ENCODE data around the gene IGF1.

Gene IGF1

GRCh38 chr12:102513739-102514138, 33.4 kb upstream of the IGF1 start:
- no peak overlapping the region for H3K23ac ChIP-seq (ENCODE audit: low read depth, low read length, poor library complexity)
- no peak overlapping the region for H2BK120ac ChIP-seq (ENCODE audit: low read depth, low read length)
- H2AFZ ChIP-seq (ENCODE audit: low read length), result no peak overlapping the region
- WGBS, 2 donors (ENCODE audit: extremely low coverage in 2 of 2, insufficient read length in 2 of 2, insufficient replicate concordance in 1 of 2), result no CpG with 5 or more reads among the region's 3 CpGs
- H2BK5ac ChIP-seq (ENCODE audit: low read length), result no peak overlapping the region
- no peak overlapping the region for H3K14ac ChIP-seq (ENCODE audit: low read length)
- no peak overlapping the region for H3K18ac ChIP-seq (ENCODE audit: low read length)
- no peak overlapping the region for H2BK15ac ChIP-seq (ENCODE audit: low read length)
- H3K27me3 ChIP-seq (ENCODE audit: control insufficient read depth in 3 of 3, insufficient read depth in 3 of 3, low read depth in 1 of 3, low read length in 3 of 3), result no peaks in the 10 kb centered on the region
- no peak overlapping the region for H3K4me2 ChIP-seq (ENCODE audit: insufficient read depth, low read length, poor library complexity, severe bottlenecking)
- no peaks in the 10 kb centered on the region for H3K79me1 ChIP-seq (ENCODE audit: low read depth, low read length)
- H3K9ac ChIP-seq (ENCODE audit: low read depth, low read length, poor library complexity), result no peak overlapping the region
- H2BK12ac ChIP-seq (ENCODE audit: low read length), result no peak overlapping the region
- H4K8ac ChIP-seq (ENCODE audit: low read depth, low read length), result no peak overlapping the region
- no peak overlapping the region for H3K27ac ChIP-seq (replicated peaks; ENCODE audit: low read length)
- no peaks in the 10 kb centered on the region for H3K9me3 ChIP-seq (replicated peaks in 1 of 2; ENCODE audit: control insufficient read depth in 2 of 2, insufficient read depth in 1 of 2, low read depth in 1 of 2, low read length in 2 of 2)
- H2AK5ac ChIP-seq (ENCODE audit: low read depth, low read length), result no peak overlapping the region
- H3K4me3 ChIP-seq (ENCODE audit: low read length in 2 of 2), result no peak overlapping the region
- no peak overlapping the region for H3K4ac ChIP-seq (ENCODE audit: low read length)
- peaks cover 0 to 4% of the 10 kb centered on the region in 2 donors for H3K4me1 ChIP-seq (ENCODE audit: control insufficient read depth in 2 of 2, insufficient read depth in 1 of 2, low read depth in 1 of 2, low read length in 2 of 2)
- H4K91ac ChIP-seq (ENCODE audit: low read depth, low read length, poor library complexity), result no peak overlapping the region
- no peak for DNase-seq (ENCODE audit: low spot score)
- H3K36me3 ChIP-seq (replicated peaks in 1 of 2; ENCODE audit: control insufficient read depth in 2 of 2, insufficient read depth in 2 of 2, low read length in 2 of 2), result no peaks in the 10 kb centered on the region

- no peaks in the 10 kb centered on the region for H3K36me3 ChIP-seq (replicated peaks in 1 of 2; ENCODE audit: control insufficient read depth in 2 of 2, insufficient read depth in 2 of 2, low read length in 2 of 2)
- no peak overlapping the region for H3K27ac ChIP-seq (replicated peaks; ENCODE audit: low read length)
- no peak overlapping the region for H4K8ac ChIP-seq (ENCODE audit: low read depth, low read length)
- H3K9ac ChIP-seq (ENCODE audit: low read depth, low read length, poor library complexity), result no peak overlapping the region
- H2BK5ac ChIP-seq (ENCODE audit: low read length), result no peak overlapping the region
- no peaks in the 10 kb centered on the region for H3K79me1 ChIP-seq (ENCODE audit: low read depth, low read length)
- no peak for DNase-seq (ENCODE audit: low spot score)
- H3K4me2 ChIP-seq (ENCODE audit: insufficient read depth, low read length, poor library complexity, severe bottlenecking), result no peak overlapping the region
- H3K9me3 ChIP-seq (replicated peaks in 1 of 2; ENCODE audit: control insufficient read depth in 2 of 2, insufficient read depth in 1 of 2, low read depth in 1 of 2, low read length in 2 of 2), result no peaks in the 10 kb centered on the region
- H3K23ac ChIP-seq (ENCODE audit: low read depth, low read length, poor library complexity), result no peak overlapping the region
- WGBS, 2 donors (ENCODE audit: extremely low coverage in 2 of 2, insufficient read length in 2 of 2, insufficient replicate concordance in 1 of 2), result no CpG with 5 or more reads among the region's 8 CpGs
- no peak overlapping the region for H2BK15ac ChIP-seq (ENCODE audit: low read length)
- no peak overlapping the region for H4K91ac ChIP-seq (ENCODE audit: low read depth, low read length, poor library complexity)
- H3K27me3 ChIP-seq (ENCODE audit: control insufficient read depth in 3 of 3, insufficient read depth in 3 of 3, low read depth in 1 of 3, low read length in 3 of 3), result no peaks in the 10 kb centered on the region
- H2AK5ac ChIP-seq (ENCODE audit: low read depth, low read length), result no peak overlapping the region
- H3K4me1 ChIP-seq (ENCODE audit: control insufficient read depth in 2 of 2, insufficient read depth in 1 of 2, low read depth in 1 of 2, low read length in 2 of 2), result peaks cover 0 to 4% of the 10 kb centered on the region in 2 donors
- H3K18ac ChIP-seq (ENCODE audit: low read length), result no peak overlapping the region
- H2BK120ac ChIP-seq (ENCODE audit: low read depth, low read length), result no peak overlapping the region
- no peak overlapping the region for H3K4ac ChIP-seq (ENCODE audit: low read length)
- H2AFZ ChIP-seq (ENCODE audit: low read length), result no peak overlapping the region
- no peak overlapping the region for H2BK12ac ChIP-seq (ENCODE audit: low read length)
- no peak overlapping the region for H3K14ac ChIP-seq (ENCODE audit: low read length)
- H3K4me3 ChIP-seq (ENCODE audit: low read length in 2 of 2), result no peak overlapping the region
These were observed 32.9 kb upstream of the IGF1 start for GRCh38 chr12:102513272-102513671.

- H3K18ac ChIP-seq (ENCODE audit: low read length), result no peak overlapping the region
- no peak overlapping the region for H3K9ac ChIP-seq (ENCODE audit: low read depth, low read length, poor library complexity)
- H3K4me3 ChIP-seq (ENCODE audit: low read length in 2 of 2), result no peak overlapping the region
- no peak overlapping the region for H3K23ac ChIP-seq (ENCODE audit: low read depth, low read length, poor library complexity)
- H2BK120ac ChIP-seq (ENCODE audit: low read depth, low read length), result no peak overlapping the region
- no peak overlapping the region for H4K8ac ChIP-seq (ENCODE audit: low read depth, low read length)
- no peaks in the 10 kb centered on the region for H3K9me3 ChIP-seq (replicated peaks in 1 of 2; ENCODE audit: control insufficient read depth in 2 of 2, insufficient read depth in 1 of 2, low read depth in 1 of 2, low read length in 2 of 2)
- H4K91ac ChIP-seq (ENCODE audit: low read depth, low read length, poor library complexity), result no peak overlapping the region
- H3K79me1 ChIP-seq (ENCODE audit: low read depth, low read length), result no peaks in the 10 kb centered on the region
- H2BK5ac ChIP-seq (ENCODE audit: low read length), result no peak overlapping the region
- no peak overlapping the region for H2AK5ac ChIP-seq (ENCODE audit: low read depth, low read length)
- H3K4me2 ChIP-seq (ENCODE audit: insufficient read depth, low read length, poor library complexity, severe bottlenecking), result no peak overlapping the region
- H3K14ac ChIP-seq (ENCODE audit: low read length), result no peak overlapping the region
- WGBS, 2 donors (ENCODE audit: extremely low coverage in 2 of 2, insufficient read length in 2 of 2, insufficient replicate concordance in 1 of 2), result no CpG with 5 or more reads among the region's 3 CpGs
- H3K36me3 ChIP-seq (replicated peaks in 1 of 2; ENCODE audit: control insufficient read depth in 2 of 2, insufficient read depth in 2 of 2, low read length in 2 of 2), result no peaks in the 10 kb centered on the region
- H3K27me3 ChIP-seq (ENCODE audit: control insufficient read depth in 3 of 3, insufficient read depth in 3 of 3, low read depth in 1 of 3, low read length in 3 of 3), result no peaks in the 10 kb centered on the region
- no peak overlapping the region for H2BK15ac ChIP-seq (ENCODE audit: low read length)
- no peak overlapping the region for H2AFZ ChIP-seq (ENCODE audit: low read length)
- no peak overlapping the region for H3K4ac ChIP-seq (ENCODE audit: low read length)
- H2BK12ac ChIP-seq (ENCODE audit: low read length), result no peak overlapping the region
- peaks cover 0 to 4% of the 10 kb centered on the region in 2 donors for H3K4me1 ChIP-seq (ENCODE audit: control insufficient read depth in 2 of 2, insufficient read depth in 1 of 2, low read depth in 1 of 2, low read length in 2 of 2)
- no peak for DNase-seq (ENCODE audit: low spot score)
- no peak overlapping the region for H3K27ac ChIP-seq (replicated peaks; ENCODE audit: low read length)
These were observed 32.2 kb upstream of the IGF1 start for GRCh38 chr12:102512523-102512922.

GRCh38 chr12:102511575-102511974, 31.2 kb upstream of the IGF1 start:
- Histone ChIP-seq H2BK12ac (ENCODE audit: low read length) (no peak overlapping the region), H3K36me3 (replicated peaks in 1 of 2; ENCODE audit: control insufficient read depth in 2 of 2, insufficient read depth in 2 of 2, low read length in 2 of 2) (no peaks in the 10 kb centered on the region), H2BK5ac (ENCODE audit: low read length) (no peak overlapping the region), H3K4me2 (ENCODE audit: insufficient read depth, low read length, poor library complexity, severe bottlenecking) (no peak overlapping the region), H3K23ac (ENCODE audit: low read depth, low read length, poor library complexity) (no peak overlapping the region), H4K8ac (ENCODE audit: low read depth, low read length) (no peak overlapping the region), H2BK15ac (ENCODE audit: low read length) (no peak overlapping the region), H3K4me1 (ENCODE audit: control insufficient read depth in 2 of 2, insufficient read depth in 1 of 2, low read depth in 1 of 2, low read length in 2 of 2) (peaks cover 0 to 4% of the 10 kb centered on the region in 2 donors), H3K79me1 (ENCODE audit: low read depth, low read length) (no peaks in the 10 kb centered on the region), H3K27me3 (ENCODE audit: control insufficient read depth in 3 of 3, insufficient read depth in 3 of 3, low read depth in 1 of 3, low read length in 3 of 3) (no peaks in the 10 kb centered on the region), H2AFZ (ENCODE audit: low read length) (no peak overlapping the region), H3K27ac (replicated peaks; ENCODE audit: low read length) (no peak overlapping the region), H3K4me3 (ENCODE audit: low read length in 2 of 2) (no peak overlapping the region), H4K91ac (ENCODE audit: low read depth, low read length, poor library complexity) (no peak overlapping the region), H2AK5ac (ENCODE audit: low read depth, low read length) (no peak overlapping the region), H3K9me3 (replicated peaks in 1 of 2; ENCODE audit: control insufficient read depth in 2 of 2, insufficient read depth in 1 of 2, low read depth in 1 of 2, low read length in 2 of 2) (no peaks in the 10 kb centered on the region), H2BK120ac (ENCODE audit: low read depth, low read length) (no peak overlapping the region), H3K9ac (ENCODE audit: low read depth, low read length, poor library complexity) (no peak overlapping the region), H3K14ac (ENCODE audit: low read length) (no peak overlapping the region), H3K4ac (ENCODE audit: low read length) (no peak overlapping the region), H3K18ac (ENCODE audit: low read length) (no peak overlapping the region)
- WGBS, 2 donors (ENCODE audit: extremely low coverage in 2 of 2, insufficient read length in 2 of 2, insufficient replicate concordance in 1 of 2), result no CpG with 5 or more reads among the region's 2 CpGs
- no peak for DNase-seq (ENCODE audit: low spot score)
